OCI-LY1 (cell line): ENCODE results near the gene MRM2.

Experiments
- CTCF ChIP-seq: fragments of 200-600 bp; sonication (generic), shearing (Covaris generic); IDR thresholded peaks from 2 replicates; pipeline ENCODE4 v1.5.1; 2017; ENCODE audit warnings: mild to moderate bottlenecking, antibody characterized with exemption, low read length, moderate library complexity, mixed read lengths
- EZH2 ChIP-seq: fragments of 200-600 bp; sonication (generic), shearing (Covaris generic); IDR thresholded peaks from 2 replicates; pipeline ENCODE4 v1.8.0; 2017; ENCODE audit warnings: borderline replicate concordance, mixed run types, mild to moderate bottlenecking, antibody characterized with exemption, low read length, moderate library complexity, mixed read lengths

- TF ChIP-seq EZH2, result no peak
- no peak for TF ChIP-seq CTCF
Measured at GRCh38 chr7:2263176-2263575, 21.2 kb upstream of the MRM2 start.
